Measurements from ENCODE around the gene ATAD3A.

DNA sequence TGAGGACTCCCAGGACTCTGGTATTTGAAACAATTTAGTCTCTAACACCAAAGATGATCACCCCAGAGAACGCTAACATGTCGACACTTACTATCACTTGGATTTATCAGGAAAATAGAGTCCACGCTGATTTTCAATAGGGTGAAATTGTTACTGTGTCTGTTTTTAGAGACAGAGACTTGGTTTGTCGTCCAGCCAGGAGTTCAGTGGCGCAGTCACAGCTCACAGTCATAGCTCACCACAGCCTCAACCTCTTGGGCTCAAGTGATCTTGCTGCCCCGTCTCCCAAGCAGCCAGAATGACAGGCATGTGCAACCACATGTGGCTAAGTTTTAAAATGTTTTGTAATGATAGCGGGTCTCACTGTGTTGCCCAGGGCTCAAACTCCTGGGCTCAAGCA lies 57.4 kb downstream of the ATAD3A start:
- TF ChIP-seq, protein P1, sequence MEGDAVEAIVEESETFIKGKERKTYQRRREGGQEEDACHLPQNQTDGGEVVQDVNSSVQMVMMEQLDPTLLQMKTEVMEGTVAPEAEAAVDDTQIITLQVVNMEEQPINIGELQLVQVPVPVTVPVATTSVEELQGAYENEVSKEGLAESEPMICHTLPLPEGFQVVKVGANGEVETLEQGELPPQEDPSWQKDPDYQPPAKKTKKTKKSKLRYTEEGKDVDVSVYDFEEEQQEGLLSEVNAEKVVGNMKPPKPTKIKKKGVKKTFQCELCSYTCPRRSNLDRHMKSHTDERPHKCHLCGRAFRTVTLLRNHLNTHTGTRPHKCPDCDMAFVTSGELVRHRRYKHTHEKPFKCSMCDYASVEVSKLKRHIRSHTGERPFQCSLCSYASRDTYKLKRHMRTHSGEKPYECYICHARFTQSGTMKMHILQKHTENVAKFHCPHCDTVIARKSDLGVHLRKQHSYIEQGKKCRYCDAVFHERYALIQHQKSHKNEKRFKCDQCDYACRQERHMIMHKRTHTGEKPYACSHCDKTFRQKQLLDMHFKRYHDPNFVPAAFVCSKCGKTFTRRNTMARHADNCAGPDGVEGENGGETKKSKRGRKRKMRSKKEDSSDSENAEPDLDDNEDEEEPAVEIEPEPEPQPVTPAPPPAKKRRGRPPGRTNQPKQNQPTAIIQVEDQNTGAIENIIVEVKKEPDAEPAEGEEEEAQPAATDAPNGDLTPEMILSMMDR (IDR thresholded peaks at IDR 0.05) = no peak
- TF ChIP-seq POLR2AphosphoS5 (IDR thresholded peaks at IDR 0.05; ENCODE audit: low read depth, low read length) = 0 out of 2 replicates have a peak, but pooled peaks have one; percentile 20
